Stimulated activated CD8-positive, alpha-beta memory T cell treated with anti-CD3 and anti-CD28 coated beads, Interleukin-7, amount 100 ng/mL, for 24 hours (primary cell): Measurements from ENCODE around the gene MGRN1.

ENCODE experiments used
- DNase-seq: peaks from one replicate; pipeline ENCODE4 v3.0.0-alpha.2; 2020; ENCODE audit warnings: low read depth

The MGRN1 gene

DNA sequence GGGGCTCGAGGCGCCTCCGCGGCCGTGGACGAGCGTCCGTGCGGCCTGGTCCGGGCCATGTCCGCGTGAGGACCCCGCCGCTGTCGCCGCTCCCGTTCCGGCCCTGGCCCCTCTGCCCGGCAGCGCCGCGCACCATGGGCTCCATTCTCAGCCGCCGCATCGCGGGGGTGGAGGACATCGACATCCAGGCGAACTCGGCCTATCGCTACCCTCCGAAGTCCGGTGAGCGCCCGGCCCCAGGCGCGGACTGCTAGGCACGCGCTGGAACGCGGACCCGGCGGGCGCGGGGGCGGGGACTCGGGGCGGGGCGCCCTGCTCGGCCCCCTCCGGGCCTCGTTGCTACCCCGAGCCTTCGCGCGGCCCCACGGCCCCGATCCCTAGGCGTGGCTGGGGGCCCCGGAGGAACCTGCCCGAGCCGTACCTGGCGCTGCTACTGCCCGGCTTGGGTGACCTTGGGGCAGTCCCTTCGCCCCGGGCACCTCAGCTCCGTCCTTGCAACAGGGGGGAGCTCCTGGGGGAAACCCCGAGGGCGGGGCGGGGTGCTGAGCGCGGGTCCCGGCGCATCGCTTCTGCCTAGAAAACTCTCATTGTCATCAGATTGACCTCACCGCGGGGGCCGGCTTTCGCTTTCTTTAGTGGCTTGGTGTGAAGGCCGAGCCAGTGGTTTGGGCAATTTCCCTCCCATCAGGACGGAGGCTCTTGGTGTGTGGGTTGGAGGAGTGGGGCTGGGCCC lies 367 bp downstream of the MGRN1 start:
- peak; percentile 61 for DNase-seq

DNA sequence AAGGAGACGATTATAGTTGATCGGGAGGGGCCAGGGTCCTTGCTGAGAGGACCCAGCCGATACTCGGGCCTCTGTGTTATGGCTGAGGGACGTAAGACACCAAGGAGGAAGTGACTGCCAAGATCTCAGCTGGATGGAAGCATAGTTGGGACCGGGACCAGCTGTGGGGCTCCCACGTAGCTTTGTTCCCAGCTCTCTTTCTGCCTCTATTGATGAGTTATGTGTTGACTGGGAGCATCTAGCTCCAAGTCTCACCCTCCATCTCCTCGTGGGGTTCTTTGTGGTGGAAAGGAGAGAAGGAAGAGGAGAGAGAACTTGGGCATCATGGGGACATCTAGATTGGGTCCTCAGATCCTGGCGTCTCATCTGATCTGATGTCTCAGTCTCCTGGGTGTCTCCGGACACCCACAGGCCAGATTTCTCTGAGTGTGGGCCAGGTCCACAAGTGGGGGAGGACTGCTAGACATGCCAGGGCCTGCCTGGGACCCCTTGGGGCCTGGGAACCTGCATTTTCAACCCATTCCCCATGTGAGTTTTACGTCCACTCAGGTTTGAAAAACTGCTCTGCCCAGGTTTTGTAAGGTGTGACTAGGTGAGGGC lies 1.0 kb downstream of the MGRN1 start:
- no peak for DNase-seq

DNA sequence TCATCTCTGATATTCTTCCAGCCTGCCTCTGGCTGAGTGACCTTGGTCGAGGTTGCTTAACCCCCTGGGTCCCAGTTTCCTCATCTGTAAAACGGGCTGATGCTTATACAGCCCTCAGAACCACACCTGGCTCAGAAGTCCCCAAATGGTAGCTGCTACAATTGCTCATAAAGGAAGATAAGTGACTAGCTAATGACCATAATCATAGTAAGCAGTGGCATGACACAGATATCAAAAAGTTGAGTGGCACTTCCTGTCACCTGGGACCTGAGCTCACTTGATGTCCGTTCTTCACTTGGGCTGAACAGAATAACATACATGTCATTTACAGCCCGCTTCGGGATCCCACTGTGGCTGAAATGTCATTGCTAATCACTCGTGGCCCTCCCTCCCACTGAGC lies 1.8 kb downstream of the MGRN1 start:
- no peak for DNase-seq

DNA sequence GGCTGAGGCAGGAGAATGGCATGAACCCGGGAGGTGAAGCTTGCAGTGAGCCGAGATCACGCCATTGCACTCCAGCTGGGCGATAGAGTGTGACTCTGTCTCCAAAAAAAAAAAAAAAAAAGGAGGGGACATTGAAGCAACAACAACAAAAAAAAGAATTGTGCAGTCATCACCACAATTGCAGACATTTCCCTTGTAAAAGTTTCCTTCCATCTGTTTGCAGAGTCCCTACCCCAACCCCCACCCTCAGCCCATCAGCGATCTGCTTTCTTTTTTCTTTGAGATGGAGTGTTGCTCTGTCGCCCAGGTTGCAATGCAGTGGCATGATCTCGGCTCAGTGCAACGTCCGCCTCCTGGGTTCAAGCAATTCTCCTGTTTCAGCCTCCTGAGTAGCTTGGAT lies 3.7 kb downstream of the MGRN1 start:
- DNase-seq, result no peak

DNA sequence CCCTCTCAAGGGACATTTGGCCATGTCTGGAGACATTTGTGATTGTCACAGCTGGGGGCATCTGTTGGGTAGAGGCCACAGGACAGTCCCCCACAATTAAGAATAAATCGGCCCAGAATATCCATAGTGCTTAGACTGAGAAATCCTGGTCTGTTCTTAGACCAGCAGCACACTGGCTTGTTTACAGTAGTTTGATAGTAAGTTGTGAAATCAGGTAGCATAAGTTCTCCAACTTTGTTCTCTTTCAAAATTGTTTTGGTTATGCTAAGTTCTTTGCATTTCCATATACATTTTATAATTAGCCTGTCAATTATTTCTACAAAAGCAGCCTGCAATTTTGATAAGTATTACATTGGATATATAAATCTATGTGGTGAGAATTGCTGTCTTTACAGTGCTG lies 6.8 kb downstream of the MGRN1 start:
- DNase-seq, result no peak

DNA sequence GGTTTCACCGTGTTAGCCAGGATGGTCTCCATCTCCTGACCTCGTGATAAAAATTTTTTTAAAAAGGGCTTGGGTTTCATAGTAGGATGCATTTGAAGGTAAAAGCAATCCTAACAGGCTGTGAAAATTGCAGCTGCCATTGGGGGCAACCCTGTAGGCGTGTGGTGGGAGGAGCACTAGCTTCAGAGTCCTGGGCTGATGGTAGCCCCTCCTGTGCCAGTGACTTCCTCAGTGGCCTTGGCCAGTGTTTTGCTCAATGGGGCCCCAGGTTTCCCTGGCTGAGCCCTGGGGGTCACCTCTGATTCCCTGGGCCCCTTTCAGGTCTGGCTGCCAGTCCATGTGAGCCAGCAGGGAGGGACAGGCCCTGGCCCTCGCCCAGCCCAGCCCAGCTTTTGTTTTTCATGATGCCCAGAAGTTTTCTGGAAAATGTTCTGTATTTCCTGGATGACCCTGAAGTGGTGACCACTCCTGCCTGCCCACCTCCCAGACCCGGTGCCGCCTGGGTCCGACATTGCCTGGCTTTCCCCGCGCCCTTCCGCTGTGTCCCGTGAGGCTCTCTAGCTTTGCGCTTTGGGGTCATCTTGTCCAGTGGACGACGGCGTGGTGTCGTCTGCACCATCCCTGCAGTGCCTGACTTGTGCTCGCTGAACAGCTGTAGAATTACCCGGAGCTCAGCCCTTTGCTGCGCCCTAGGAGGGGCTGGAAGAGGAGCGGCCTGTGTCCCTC lies 9.4 kb downstream of the MGRN1 start:
- DNase-seq, result no peak

DNA sequence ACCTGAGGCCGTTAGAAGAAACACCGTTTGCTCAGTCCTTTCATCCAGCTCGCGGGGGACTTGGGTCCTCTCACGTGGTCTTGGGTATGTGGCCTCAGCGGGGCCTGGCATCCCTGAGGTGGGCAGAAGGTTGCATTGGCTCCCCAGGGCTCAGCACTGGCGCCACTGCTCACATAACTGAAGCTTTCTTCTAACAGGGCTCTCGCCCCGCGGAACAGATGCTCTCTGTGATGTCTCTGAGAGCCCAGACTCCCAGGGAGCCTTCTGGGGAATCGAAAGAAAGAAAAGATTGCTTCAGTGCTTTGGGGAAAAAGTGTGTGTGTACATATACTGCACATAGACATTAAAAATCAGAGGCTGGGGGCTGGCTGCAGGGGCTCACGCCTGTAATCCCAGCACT lies 10.1 kb downstream of the MGRN1 start:
- DNase-seq, result no peak

DNA sequence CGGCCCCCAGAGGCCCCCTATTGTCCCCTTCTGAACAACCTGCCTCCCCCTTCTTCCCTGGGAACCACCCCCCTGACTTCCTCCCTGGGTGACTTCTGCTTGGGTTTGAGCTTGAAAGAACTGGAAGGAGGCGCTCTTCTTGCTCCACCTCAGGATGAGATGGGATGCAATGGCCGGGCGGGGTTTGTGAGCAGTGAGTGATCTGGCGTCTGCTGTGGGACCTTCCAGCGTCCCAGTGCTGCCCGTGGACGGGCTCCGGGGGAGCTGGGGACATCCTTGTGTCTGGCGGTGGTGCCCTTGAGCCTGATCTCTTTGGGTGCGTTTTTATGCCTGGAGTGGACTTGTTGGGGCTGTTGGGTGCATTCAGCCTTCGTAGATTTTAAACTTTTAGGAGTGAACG lies 11.6 kb downstream of the MGRN1 start:
- DNase-seq, result no peak

DNA sequence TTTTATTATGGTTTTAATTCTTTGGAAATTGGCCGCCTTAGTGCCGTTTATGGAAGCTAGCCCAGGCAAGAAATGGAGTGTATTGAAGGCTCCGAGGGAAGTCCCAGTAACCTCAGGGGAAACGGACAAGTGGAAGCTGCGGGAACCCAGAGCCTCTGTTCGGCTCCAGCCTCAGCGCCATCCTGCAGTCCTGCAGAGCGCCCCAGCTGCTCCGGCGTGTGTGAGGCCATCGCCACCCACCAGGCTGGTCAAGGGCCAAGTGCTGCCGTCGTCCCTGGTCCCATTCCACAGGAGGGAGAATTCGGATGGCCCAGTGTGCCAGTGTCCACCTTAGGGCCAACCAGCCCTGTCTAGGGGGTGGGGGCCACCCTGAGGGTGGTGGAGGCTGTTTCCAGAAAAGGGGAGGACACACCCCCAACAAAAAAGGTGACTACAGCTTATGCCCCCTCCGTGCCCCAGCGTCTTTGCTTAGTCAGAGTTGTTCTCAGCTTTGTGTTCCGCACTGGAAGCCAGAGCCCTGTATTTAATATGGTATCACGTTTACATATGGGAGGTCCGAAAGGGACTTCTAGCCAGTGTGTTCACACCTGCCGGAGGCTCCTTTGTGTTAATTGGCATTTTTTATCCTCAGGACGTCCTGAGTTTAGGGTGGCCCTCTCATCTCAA lies 13.0 kb downstream of the MGRN1 start:
- DNase-seq, result no peak

DNA sequence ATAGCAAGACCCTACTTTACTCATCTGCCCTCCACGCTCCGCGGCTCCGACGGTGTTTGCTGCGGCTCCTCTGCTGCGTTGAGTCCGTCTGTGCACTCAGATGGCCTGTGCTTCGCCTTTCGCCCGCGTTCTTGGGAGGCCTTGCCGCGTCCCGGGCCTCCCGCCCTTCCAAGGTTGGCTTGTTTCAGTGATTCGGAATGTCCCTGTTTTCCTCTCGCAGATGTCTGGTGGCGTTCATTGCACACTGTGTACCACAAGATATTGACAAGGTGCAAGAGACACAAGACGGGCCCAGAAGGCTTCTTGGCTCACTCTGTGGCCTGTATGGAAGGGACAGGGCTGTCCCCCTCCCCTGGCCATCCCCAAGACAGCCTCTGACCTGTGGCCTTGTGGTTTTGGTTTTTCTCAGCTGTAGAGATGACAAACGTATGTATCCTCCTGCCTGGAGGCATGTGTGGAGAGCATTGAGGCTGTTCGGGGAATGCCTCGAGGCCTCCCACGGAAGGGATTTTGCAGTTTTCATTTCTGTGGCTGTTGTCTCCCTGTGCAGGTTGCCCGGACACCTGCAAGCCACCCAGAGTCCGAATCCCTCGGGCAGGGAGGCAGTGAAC lies 15.4 kb downstream of the MGRN1 start:
- DNase-seq, result no peak

DNA sequence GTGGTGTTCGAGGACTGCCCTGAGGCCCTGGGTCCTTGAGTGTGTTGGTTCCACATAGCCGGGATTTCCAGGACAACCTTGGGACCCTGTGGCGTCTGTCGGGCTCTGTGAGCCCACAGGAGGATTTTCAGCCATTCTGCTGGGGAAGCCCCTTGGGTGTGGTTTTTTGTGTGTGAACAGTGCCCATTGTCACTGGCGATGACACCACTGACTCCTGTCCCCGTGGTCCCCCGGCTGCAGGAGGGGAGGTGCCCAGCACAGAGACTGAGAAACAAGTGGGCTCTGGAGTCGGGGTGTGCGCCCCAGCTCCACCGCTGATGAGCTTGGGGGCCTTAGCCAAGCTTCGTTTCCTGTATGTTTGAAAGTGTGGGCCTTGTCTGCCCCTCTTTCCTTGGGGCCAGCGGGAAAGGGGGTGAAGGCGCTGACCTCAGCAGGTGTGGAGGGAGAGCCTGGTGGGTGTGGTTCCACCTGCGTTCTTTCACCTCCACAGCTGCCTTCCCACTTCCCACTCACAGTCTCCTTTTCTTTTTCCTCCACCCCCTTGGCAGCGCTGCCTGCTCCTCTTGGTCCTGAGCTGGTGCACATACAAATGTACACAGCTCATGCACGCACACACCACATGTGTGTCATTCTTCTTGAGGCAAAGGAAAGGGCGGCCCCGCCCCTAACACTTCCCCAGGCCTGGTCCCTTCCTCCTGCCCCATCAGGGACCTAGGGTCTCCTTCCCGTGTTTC lies 16.1 kb downstream of the MGRN1 start:
- DNase-seq, result no peak

DNA sequence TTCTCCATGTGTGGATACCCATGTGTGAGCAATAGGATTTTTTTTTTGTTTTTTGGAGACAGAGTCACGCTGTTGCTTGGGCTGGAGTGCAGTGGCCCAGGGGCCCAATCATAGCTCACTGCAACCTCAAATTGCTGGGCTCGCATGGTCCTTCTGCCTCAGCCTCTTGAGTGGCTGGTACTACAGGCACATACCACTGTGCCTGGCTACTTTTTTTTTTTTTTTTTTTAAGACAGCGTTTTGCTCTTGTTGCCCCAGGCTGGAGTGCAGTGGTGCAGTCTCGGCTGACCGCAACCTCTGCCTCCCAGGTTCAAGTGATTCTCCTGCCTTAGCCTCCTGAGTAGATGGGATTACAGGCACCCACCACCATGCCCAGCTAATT lies 16.7 kb downstream of the MGRN1 start:
- DNase-seq, result no peak

DNA sequence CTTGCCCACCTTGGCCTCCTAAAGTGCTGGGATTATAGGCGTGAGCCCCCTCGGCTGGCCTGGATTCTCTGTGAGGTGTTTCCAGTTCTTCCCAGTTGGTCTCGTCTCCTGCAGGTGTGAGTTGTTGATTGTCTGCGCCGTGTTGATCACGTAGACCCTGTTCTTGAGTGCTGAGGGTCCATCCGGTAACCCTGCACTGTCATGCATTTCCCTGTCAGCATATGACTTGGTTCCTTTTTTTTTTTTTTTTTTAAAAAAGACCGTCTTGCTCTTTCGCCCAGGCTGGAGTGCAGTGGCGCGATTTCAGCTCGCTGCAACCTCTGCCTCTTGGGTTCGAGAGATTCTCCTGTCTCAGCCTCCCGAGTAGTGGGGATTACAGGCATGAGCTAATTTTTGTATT lies 17.3 kb downstream of the MGRN1 start:
- no peak for DNase-seq

DNA sequence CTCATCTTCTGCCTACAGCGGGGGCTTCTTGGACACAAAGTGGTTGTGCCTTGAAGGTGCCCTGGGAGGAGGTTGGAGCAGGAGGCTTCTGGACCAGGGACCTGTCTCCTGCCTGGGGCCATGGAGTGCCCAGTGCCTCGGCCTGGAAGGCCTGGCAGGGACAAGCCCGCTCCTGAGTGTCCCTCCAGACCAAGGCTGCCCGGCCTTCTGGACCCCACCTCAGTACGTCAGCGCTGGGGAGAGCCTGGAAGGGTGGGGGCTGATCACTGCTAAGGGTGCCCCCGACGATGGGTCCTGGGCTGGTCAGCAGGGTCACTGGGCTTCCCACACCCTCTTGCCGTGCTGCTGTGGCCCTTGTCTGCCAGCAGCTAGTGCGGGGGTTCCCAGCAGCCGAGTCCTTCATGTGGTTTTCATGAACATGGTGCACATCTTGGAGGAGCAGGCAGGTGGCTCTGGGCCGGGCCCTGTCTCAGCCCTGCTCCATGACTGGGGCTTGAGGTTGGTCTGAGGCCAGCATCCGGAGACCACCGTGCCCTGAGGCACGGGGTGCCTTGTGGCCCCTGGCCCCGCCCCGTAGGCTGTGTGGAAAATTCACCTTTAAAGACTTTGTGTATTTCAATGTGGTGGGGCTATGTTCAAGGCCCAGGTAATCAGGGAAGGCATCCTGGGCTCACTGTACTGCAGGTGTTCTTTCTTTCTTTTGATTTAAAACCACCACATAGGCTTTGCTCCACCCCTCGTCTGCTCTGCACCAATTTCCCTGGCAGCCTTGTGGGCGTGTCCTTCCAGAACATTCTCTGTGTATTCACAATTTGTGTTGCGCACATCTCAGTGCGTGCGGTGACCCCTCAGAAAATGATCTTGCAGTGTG lies 22.4 kb downstream of the MGRN1 start:
- DNase-seq, result no peak

DNA sequence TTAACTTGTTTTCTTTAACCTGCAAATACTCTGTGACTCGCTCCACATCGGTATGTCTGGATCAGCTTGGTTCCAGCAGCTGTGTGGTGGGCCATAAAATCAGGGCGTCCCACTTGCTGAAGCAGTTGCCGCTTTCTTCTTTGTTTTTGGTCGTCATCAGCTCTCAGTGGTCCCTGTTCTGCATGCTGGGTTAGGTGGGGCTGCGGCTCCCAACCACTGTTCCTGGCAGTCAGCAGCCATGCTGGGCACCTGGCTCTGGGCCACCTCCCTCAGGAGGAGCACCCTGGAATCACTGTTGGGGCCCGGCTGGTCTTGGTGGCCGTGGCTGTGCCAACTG lies 23.0 kb downstream of the MGRN1 start:
- no peak for DNase-seq

DNA sequence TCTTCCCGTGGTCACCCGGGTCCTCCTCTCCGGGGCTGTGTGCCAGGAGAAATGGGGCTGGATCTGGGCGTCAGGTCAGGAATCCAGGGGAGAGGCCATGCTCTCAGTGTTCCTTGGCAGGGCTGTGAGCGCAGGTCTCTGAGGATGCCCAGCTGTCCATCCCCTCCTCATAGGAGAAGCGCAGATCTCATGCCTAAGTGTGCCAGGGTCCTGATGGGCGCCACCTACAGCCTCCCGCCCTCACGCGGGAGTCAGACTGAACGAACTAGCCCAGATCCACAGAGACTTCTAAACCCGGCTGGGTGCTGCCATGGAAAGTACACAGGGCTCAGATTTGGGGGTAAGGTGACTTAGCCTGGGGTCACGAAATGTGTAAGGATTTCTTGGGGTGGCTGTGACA lies 24.3 kb downstream of the MGRN1 start:
- no peak for DNase-seq

DNA sequence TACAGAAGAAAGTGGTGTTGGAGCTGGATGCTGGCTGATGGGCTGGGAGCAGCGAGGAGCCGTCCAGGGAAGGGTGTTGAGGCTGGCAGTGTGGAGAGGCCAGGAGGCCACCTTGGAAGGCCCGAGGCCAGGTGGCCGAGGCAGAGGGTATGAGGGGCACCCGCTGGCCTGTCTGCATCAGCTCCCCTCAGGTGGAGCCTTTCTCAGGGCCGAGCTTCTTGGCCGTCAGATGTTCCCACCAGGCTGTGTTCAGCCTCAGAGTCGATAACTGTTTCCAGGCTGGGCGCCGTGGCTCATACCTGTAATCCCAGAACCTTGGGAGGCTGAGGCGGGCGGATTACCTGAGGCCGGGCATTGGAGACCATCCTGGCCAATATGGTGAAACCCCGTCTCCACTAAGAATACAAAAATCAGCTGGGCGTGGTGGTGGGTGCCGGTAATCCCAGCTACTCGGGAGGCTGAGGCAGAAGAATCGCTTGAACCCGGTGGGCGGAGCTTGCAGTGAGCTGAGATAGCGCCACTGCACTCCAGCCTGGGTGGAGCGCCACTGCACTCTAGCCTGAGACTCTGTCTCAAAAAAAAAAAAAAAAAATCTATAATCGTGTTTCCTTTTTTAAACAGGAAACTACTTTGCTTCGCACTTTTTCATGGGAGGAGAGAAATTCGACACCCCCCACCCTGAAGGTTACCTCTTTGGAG lies 25.3 kb downstream of the MGRN1 start:
- no peak for DNase-seq

DNA sequence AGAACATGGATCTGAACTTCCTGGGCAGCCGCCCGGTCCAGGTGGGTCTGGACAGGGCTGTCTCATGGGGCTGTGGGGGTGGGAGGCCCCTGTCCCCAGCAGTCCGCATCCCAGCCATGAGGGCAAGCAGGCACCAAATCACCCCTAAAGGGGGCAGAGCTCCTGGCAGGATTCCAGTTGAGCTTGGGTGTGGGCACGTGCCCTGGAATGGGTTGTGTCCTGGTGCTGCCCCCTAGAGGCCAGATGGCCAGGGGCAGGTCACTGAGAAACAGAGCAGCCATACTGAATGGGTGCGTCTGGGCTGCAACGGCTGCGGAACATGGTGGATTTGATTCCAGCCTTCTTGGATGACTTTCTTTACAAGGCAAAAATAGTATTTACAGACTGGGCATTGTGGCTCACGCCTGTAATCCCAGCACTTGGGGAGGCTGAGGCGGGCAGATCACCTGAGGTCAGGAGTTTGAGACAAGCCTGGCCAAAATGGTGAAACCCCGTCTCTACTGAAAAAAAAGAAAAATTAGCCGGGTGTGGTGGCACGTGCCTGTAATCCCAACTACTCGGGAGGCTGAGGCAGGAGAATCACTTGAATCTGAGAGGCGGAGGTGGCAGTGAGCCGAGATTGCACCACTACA lies 25.9 kb downstream of the MGRN1 start:
- peak; percentile 64 for DNase-seq

DNA sequence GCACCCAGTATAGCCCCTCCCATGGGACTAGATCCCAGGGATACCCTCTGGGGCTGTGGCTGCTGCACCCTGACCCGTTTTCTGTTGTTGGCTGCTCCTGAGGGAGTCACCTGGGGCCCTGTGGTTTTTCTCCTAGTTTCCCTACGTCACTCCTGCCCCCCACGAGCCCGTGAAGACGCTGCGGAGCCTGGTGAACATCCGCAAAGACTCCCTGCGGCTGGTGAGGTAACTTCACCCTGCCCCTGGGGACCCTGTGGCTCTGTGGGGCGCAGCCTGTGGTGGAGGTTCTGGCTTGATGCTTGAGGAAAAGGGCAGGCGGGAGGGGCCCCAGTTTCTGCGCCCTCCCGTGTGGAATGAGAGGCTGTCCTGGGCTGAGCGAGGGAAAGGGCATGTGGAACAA lies 27.2 kb downstream of the MGRN1 start:
- no peak for DNase-seq

DNA sequence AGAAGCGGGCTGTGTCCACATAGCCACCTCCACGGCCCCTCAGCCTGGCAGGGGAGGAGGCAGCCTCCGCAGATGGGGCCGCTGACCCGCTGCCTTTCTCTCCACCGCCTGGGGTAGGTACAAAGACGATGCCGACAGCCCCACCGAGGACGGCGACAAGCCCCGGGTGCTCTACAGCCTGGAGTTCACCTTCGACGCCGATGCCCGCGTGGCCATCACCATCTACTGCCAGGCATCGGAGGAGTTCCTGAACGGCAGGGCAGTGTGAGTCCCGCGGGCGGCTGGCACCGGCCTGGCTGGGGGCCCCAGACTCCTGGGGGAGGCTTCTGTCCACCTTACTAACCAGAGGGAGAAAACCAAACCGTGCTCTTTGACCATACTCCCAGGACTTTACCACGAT lies 27.9 kb downstream of the MGRN1 start:
- no peak for DNase-seq
